Smooth muscle cell (in vitro differentiated cells): ENCODE results near the gene GLIPR2. TPM values are rescaled to one million over a fixed set of nuclear protein-coding genes. Genes with fewer than 3 reads are reported as not detected.

ENCODE experiments used
- DNase-seq: peaks from one replicate; lab custom pipeline; 2025; ENCODE audit not compliant: unreplicated experiment; lab: John Stamatoyannopoulos, UW
- H2AFZ ChIP-seq: fragments of 200-600 bp; sonication (generic); 2 replicates; pipeline ENCODE4 v1.6.0; 2016; ENCODE audit warnings: antibody characterized with exemption, low read depth, mild to moderate bottlenecking
- H3F3A ChIP-seq: fragments of 200-600 bp; sonication (generic); 2 replicates; pipeline ENCODE4 v1.6.0; 2017; ENCODE audit warnings: antibody characterized with exemption, low read depth
- H3K27ac ChIP-seq: fragments of 200-600 bp; sonication (generic); 2 replicates; pipeline ENCODE4 v1.5.1; 2016; ENCODE audit warnings: low read depth, mild to moderate bottlenecking
- H3K27me3 ChIP-seq: fragments of 200-600 bp; sonication (generic); 2 replicates; pipeline ENCODE4 v1.6.1; 2016; ENCODE audit warnings: low read depth, mild to moderate bottlenecking
- H3K36me3 ChIP-seq: fragments of 200-600 bp; sonication (generic); 2 replicates; pipeline ENCODE4 v1.5.1; 2016; ENCODE audit warnings: low read depth
- H3K4me1 ChIP-seq: fragments of 200-600 bp; sonication (generic); 2 replicates; pipeline ENCODE4 v1.5.1; 2016; ENCODE audit warnings: low read depth
- H3K4me2 ChIP-seq: fragments of 200-600 bp; sonication (generic); 2 replicates; pipeline ENCODE4 v1.6.0; 2016; ENCODE audit warnings: mild to moderate bottlenecking
- H3K4me3 ChIP-seq: fragments of 200-600 bp; sonication (generic); 2 replicates; pipeline ENCODE4 v1.5.1; 2016; ENCODE audit warnings: mild to moderate bottlenecking
- H3K79me2 ChIP-seq: fragments of 200-600 bp; sonication (generic); 2 replicates; pipeline ENCODE4 v1.6.0; 2016; ENCODE audit warnings: low read depth, mild to moderate bottlenecking
- H3K9ac ChIP-seq: fragments of 200-600 bp; sonication (generic); 2 replicates; pipeline ENCODE4 v1.6.0; 2016; ENCODE audit warnings: low read depth
- H3K9me3 ChIP-seq: fragments of 200-600 bp; sonication (generic); replicated peaks from 2 replicates; pipeline ENCODE4 v1.5.1; 2016; ENCODE audit warnings: low read depth
- H4K20me1 ChIP-seq: fragments of 200-600 bp; sonication (generic); 2 replicates; pipeline ENCODE4 v1.6.0; 2016; ENCODE audit warnings: low read depth
- CTCF ChIP-seq: fragments of 200-600 bp; sonication (generic); IDR thresholded peaks from 2 replicates; pipeline ENCODE4 v1.5.1; 2017; ENCODE audit warnings: borderline replicate concordance, mild to moderate bottlenecking, antibody characterized with exemption; ENCODE audit not compliant: insufficient read depth, poor library complexity, severe bottlenecking
- WGBS: methylation state at CpG from one replicate; pipeline ENCODE4 v1.1.7; 2016; ENCODE audit warnings: low lambda C conversion rate; 5-methylcytosine and 5-hydroxymethylcytosine counted together
- polyA plus RNA-seq: library from polyadenylated mRNA; unstranded; fragments of >200 nt; fragmentation: Nextera tagmentation; extraction: Ambion mirVana; gene quantifications from 2 replicates; pipeline ENCODE4 v1.2.1, GENCODE V29; 2016
- total RNA-seq: library from RNA; depleted of rRNA; stranded (reverse); fragments of >200 nt; gene quantifications from 2 replicates; pipeline ENCODE4 v1.2.3, GENCODE V29; 2014

GLIPR2 gene
- total and polyA plus RNA-seq, 2 experiments from 2014 or later = 30.7 to 121 TPM

DNA sequence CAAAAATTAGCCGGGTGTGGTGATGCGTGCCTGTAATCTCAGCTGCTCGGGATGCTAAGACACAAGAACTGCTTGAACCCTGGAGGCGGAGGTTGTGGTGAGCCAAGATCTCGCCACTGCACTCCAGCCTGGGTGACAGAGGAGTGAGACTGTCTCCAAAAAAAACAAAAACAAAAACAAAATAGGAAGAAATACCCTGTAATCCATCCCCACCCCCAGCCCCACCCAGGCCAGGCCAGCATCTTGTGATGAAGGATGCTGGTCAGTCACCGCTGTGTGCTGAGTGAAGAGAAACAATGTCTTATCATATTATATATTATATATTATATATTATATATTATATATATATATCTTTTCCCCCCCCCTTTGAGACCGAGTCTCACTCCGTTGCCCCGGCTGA is 17.2 kb downstream of the GLIPR2 start:
- no peaks in the 10 kb centered on the region for H3K79me2 ChIP-seq
- H3K9me3 ChIP-seq = peaks cover 4% of the 10 kb centered on the region
- WGBS = 78% methylated on average over 9 of the region's 9 CpGs
- H2AFZ ChIP-seq = no peak overlapping the region
- H4K20me1 ChIP-seq = no peaks in the 10 kb centered on the region
- H3K9ac ChIP-seq = peak overlapping the region; percentile 93
- peaks cover 25% of the 10 kb centered on the region for H3F3A ChIP-seq
- no peak overlapping the region for H3K4me3 ChIP-seq
- H3K4me2 ChIP-seq = peak overlapping the region; percentile 61
- H3K4me1 ChIP-seq = no peaks in the 10 kb centered on the region
- H3K27ac ChIP-seq = peak overlapping the region; percentile 100
- no peaks in the 10 kb centered on the region for H3K36me3 ChIP-seq
- TF ChIP-seq CTCF = no peak
- DNase-seq = no peak
- H3K27me3 ChIP-seq = no peaks in the 10 kb centered on the region

DNA sequence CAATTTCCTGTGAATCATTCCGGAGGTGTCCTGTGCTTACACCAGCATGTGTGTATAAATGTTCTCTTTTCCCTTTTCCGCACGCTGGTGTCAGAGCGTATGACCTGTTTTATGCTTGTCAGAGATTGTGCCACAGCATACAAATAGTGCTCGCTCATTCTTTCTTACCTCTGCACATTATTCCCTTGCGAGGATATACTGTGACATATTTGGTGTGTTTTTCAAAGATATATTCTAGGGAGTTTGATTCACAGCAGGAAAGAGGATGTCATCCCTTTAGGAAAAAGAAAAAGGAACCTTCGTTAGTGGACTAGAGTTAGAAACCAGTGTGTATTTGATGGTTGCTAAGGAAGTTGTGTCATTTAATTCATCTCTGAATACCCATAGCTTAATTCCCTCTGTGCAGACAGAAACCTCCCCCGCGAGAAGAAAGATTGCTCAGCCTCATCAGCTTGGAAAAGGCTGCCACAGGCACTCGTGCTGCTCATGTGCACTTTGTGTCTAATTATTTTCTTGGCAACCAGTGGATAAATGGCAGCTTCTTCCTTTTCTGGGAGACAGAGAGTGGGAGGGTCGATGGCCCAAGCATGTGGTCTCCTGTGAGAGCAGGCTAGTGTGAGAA is 17.9 kb downstream of the GLIPR2 start:
- Histone ChIP-seq H3K36me3 (no peaks in the 10 kb centered on the region), H2AFZ (no peak overlapping the region), H3K79me2 (no peaks in the 10 kb centered on the region), H3K9me3 (peaks cover 4% of the 10 kb centered on the region), H3K4me1 (no peaks in the 10 kb centered on the region), H3F3A (peaks cover 25% of the 10 kb centered on the region), H4K20me1 (no peaks in the 10 kb centered on the region), H3K4me2 (peak overlapping the region; percentile 61), H3K9ac (peak overlapping the region; percentile 93), H3K4me3 (no peak overlapping the region), H3K27me3 (no peaks in the 10 kb centered on the region), H3K27ac (peak overlapping the region; percentile 100)
- 39% methylated on average over 11 of the region's 11 CpGs for WGBS
- TF ChIP-seq CTCF = no peak
- no peak for DNase-seq

DNA sequence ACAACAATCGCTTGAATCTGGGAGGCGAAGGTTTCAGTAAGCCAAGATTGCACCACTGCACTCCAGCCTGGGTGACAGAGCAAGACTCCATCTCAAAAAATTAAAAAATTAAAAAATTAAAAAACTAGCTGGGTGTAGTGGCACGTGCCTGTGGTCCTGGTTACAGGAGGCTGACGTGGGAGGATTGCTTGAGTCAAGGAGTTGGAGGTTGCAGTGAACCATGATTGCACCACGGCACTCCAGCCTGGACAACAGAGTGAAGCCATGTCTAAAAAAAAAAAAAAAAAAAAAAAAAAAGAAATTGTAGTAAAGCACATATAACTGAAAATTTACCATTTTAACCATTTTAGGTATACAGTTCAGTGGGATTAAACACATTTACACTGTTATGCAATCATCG is 19.6 kb downstream of the GLIPR2 start:
- Histone ChIP-seq H3K4me3 (no peak overlapping the region), H4K20me1 (no peaks in the 10 kb centered on the region), H3K4me2 (no peak overlapping the region), H3K36me3 (no peaks in the 10 kb centered on the region), H3K27me3 (no peaks in the 10 kb centered on the region), H3K9me3 (peaks cover 4% of the 10 kb centered on the region), H3K4me1 (peaks cover under 1% of the 10 kb centered on the region), H3K79me2 (no peaks in the 10 kb centered on the region), H3K27ac (no peak overlapping the region), H2AFZ (no peak overlapping the region), H3K9ac (no peak overlapping the region), H3F3A (peaks cover 19% of the 10 kb centered on the region)
- TF ChIP-seq CTCF = no peak
- WGBS = 88% methylated on average over 6 of the region's 6 CpGs
- no peak for DNase-seq

DNA sequence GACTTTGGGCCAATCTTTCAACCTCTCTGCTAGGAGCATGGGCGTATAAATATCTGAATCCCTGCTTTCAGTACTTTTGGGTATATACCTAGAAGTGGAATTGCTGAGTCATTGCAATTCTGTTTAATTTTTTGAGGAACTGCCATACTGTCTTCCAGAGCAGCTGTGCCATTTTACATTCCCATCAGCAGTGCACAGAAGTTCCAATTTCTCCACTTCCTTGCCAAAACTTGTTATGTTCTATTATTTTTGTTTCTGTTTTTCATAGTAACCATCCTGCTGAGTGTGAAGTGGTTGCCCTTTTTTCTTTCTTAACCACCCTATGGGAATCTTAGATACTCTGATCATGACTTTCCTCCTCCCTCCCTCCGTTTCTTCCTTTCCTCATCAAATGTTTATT is 21.6 kb downstream of the GLIPR2 start:
- H3K27ac ChIP-seq = no peak overlapping the region
- H3K27me3 ChIP-seq = no peaks in the 10 kb centered on the region
- H3K79me2 ChIP-seq = no peaks in the 10 kb centered on the region
- no peak for TF ChIP-seq CTCF
- peaks cover 4% of the 10 kb centered on the region for H3K9me3 ChIP-seq
- 97% methylated on average over 2 of the region's 2 CpGs for WGBS
- H3K4me1 ChIP-seq = peaks cover 17% of the 10 kb centered on the region
- no peak overlapping the region for H2AFZ ChIP-seq
- no peak for DNase-seq
- H3K4me2 ChIP-seq = no peak overlapping the region
- peaks cover 14% of the 10 kb centered on the region for H3F3A ChIP-seq
- no peak overlapping the region for H3K9ac ChIP-seq
- H3K4me3 ChIP-seq = no peak overlapping the region
- H3K36me3 ChIP-seq = no peaks in the 10 kb centered on the region
- H4K20me1 ChIP-seq = no peaks in the 10 kb centered on the region
